ENCODE results near the gene RAB4A.
"Not testable (repeated sequence)": the region's sequence is repeated elsewhere in the genome, so short reads cannot be mapped to it uniquely, and the experiment has no call there.

RAB4A gene

DNA sequence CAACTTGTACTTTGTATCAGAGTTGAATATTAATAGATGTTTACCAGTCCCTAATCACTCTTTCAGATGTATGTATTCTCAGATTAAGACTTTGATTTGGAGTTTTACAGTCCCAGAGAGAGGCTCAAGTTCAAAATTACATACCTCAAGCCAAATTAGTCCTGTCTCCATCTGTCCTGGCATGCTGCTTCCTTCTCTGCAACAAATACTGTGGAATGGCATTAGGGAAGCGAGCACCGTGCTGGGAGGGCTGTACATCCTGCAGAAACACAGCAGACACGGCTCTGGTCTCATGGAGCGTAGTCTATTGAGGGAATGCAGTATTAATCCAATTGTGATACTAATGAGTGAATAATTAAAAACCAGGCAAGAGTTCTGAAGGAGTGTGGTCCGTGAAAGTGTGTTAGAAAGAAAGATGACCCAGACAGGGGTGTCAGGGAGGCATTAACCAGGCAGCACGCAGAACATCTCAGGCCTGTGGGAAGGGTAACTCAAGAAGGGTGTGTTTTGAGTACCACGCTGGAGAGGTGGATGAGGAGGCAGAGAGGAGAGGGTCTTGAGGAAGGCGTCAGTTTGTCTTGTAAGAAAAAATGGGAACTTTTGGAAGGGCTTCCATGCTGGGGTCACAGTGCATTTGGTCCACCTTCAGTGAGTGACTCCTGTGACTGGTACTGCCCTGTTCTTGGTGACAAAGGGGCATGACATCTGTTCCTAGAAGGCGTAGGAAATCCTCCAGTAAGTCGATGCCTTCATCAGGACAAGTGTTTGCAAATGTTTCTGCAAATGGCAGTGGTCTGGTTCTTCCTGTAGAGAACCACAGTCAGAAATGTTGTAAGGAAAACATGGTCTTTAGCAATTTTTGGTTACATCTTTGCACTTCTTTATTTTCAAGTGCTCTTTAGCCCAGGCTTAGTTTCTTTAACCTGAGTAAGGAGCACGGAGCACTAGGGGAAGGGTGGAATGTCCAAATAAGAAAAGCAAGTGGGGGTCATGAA lies 1.6 kb downstream of the RAB4A start:
- no peak for DNase-seq (ENCODE audit: low read depth)

DNA sequence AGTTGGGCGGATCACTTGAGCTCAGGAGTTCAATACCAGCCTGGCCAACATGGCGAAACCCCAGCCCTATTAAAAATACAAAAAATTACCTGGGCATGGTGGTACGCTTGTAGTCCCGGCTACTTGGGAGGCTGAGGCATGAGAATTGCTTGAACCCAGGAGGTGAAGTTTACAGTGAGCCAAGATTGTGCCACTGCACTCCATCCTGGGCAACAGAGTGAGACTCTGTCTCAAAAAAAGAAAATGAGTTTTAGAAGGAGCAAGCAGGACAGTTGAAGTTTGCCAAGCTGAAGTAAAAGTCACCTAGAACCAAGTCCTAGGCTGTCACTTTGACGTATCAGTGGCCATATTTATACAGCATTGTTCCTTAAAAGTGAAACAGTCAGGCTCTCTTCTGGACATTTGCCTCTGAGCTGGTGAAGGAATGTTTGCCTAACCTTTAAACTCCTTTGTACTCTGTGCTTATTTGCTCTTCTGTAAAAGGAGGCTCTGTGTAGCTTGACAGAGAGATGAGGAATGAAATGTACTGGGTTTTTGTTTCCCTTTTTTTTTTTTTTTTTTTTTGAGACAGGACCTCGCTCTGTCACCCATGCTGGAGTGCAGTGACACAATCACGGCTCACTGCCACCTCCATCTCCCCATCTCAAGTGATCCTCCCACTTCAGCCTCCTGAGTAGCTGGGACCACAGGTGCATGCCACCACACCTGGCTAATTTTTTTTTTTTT lies 2.8 kb downstream of the RAB4A start:
- DNase-seq (ENCODE audit: low read depth), result peak; percentile 35

DNA sequence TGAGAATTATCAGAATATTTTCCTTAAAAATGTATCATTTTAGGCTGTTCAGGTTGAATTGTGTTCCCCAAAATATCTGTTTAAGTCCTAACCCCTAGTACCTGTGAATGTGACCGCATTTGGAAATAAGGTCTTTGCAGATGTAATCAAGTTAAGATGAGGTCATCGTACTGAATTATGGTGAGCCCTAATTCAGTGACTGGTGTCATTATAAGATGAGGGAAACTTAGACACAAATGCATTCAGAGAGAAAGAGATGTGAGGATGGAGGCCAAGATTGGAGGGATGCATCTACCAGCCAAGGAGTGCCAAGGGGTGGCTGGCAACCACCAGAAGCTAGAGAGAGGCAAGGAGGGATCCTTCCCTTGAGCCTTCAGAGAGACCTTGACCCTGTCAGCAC lies 4.1 kb downstream of the RAB4A start:
- no peak for DNase-seq (ENCODE audit: low read depth)

DNA sequence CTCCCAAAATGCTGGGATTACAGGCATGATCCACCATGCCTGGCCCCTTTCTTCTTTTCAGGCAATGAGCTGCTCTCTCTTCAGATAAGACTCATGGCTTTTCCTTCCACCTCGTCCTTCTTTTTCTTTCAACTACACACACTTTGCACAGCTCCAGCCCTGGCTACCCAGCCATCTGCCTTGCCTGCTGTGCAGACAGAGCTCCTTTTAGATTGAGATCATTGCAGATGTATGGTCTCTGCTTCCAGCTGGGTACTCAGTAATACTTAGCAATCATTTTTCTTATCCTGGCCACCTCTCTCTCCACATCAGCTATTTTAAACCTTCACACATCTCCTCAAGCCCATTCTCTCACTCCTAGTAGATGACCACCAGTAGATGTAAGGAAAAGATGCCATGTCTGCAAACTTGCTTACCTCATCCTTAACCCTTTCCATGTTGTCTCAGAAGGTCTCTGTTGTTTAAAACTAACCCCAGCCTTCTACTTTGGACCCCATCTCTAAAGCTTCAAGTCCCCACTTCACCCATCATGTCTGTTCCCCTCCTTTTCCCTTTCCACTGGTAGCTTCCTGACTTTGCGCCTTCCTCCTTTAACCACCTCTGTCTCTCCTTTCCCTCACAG lies 7.3 kb downstream of the RAB4A start:
- no peak for DNase-seq (ENCODE audit: low read depth)

DNA sequence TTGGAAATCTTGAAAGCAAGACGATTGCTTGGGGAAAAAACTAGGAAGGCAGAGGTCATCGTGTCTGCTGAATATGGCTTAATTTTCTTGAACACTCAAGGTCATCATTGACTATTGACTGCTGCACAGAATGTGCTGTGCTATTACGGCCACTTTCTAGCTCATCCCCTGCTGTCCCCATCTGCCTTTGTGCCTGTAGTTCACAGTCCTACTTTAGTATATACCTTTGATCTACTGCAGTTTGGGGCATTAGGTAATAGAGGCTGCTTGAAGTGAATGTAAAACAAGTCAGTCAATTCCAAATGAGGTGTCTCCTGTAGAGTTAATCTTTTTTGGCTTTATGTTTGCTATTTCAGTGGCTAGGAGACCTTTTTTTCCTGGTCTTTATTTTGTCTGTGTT lies 8.3 kb downstream of the RAB4A start:
- no peak for DNase-seq (ENCODE audit: low read depth)

DNA sequence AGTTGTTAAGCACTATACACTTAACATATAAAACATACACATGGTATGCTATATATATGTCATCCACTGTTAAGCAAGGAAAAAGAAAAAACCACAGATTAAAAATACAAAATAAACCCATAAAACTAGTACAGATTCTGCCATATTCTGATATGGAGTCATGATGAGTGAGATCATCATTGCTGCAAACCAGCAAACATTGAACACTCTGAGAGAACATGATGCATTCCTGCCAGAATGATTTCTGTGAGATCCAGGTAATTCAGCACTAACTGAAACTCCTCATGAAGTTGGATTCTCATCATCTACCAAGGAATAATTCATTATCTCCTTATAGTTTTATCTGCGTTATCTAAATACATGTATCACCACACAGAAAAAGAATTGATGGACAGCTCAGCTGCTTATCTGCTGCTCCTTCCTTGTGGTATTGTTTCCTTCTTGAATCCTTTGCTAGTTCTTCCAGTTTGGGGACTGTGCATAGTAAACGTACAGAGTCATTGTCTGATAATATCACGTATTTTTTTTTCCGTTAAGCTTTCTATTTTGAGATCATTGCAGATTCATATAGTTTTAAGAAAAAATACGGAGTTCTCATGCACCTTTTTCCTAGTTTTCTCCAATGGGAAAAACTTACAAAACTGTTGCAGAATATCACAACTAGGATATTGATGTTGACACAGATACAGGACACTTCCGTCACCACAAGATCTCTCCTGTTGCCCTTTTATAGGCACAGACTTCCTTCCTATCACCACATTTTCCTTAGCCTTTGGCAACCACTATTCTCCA lies 9.3 kb downstream of the RAB4A start:
- DNase-seq (ENCODE audit: low read depth), result no peak

DNA sequence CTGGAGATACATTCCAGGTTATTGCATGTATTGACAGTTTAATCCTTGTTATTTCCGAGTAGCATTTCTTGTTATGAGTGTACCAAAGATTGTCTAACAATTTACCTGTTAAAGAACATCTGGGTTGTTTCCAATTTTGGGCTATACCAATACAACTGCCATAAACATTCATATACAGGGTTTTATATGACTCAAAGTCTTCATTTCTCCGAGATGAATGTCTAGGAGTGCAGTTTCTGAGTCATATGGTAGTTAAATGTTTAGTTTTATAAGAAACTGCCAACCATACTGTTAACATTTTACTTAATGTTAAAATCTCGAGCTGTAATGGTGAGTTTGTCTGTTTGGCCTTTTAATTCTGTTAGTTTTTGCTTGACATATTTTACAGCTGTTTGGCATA lies 10.0 kb downstream of the RAB4A start:
- no peak for DNase-seq (ENCODE audit: low read depth)

DNA sequence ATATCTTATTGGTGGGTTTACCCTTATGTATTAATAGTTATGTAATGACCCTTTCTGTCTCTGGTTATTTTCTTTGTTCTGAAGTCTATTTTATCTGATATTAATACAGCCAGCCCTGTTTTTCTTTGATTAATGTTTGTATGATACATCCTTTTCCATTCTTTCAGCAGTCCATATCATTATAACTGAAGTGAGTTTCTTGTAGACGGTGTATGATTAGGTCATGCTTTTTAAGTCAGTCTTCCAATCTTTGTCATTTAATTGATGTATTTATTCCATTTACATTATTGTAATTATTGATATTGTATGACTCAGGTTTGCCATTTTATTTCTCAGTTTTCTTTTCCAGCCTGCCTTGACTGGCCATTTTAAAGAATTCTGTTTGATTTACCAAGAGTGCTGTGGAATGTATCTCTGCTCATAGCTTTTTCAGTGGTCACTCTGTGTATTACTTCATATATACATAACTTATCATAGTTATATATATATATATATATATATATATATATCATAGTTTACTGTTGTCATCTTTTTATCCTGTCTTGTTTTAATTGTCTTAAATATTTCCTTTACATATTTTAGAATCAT lies 10.5 kb downstream of the RAB4A start:
- DNase-seq (ENCODE audit: low read depth), result no peak

DNA sequence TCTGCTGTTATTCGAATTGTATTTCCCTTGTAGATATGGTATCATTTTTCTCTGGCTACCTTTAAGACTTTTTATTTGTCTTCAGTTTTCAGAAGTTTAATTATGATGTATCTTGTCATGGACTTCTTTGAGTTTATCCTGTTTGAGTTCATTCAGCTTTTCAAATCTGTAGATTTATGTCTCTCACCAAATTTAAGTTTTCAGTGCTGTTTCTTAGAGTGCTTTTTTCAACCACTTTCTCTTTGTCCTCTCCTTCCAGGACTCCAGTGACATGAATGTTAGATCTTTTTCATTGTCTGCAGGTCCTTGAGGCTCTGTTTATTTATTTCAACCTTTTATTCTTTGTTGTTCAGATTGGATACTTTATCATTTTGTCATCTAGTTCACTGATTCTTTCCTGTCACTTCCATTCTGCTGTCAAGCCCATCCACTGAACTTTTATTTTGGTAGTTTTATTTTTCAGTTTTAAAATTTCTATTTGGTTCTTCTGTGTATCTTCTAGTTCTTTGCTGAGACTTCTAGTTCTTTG lies 11.4 kb downstream of the RAB4A start:
- DNase-seq (ENCODE audit: low read depth), result no peak

DNA sequence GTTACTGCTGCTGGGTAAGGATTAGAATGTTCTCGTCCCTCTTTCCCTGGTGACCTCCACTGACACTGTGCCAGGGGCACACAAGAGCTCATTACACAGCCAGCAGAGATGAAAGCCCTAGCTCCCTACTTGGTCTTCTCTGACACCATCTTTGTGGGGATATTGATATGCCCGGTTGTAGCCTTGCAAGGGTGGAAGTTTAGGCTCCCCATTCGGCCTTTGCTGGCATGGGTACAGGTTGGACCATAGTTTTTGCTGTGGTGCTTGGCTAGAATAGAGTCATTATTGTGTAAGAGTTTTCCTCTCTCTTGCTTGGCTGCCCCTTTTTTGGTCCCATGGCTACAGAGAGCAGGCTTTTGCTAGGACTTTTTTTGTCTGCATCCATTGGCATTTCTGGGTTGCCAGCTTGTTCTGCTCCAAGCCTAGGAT lies 12.3 kb downstream of the RAB4A start:
- no peak for DNase-seq (ENCODE audit: low read depth)

DNA sequence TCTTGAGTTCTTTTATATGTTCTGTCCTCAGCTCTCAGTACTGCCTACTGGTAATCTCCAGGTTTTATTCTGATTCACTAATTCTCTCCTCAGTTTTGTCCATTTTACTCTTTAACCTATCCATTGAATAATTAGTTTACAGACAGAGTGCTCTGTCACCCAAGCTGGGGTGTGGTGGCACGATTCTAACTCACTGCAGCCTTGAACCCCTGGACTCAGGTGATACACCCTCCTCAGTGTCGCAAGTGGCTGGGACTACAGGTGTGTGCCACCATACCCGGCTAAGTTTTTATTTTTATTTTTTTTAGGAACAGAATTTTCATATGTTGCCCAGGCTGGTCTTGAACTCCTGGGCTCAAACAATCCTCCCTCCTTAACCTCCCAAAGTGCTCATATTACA lies 14.0 kb downstream of the RAB4A start:
- no peak for DNase-seq (ENCODE audit: low read depth)

DNA sequence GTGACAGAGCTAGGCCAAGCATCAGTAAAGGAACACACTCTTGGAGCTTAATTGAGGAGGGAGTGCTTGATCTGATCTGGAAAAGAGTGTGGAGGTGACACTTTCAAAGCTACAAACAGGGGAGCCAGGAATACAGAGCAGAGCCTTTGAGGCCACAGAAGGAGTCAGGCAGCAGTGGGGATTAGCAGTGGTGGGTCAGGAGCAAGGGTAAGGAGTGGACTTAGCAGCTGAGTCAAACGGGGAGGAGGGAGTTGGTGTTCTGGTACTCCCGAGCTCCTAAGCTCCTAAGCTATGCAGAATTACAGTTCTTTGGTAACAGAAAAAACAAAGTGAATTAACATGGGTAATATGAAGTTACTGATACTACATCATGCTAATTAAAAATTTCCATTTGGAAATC lies 14.5 kb downstream of the RAB4A start:
- DNase-seq (ENCODE audit: low read depth), result no peak

DNA sequence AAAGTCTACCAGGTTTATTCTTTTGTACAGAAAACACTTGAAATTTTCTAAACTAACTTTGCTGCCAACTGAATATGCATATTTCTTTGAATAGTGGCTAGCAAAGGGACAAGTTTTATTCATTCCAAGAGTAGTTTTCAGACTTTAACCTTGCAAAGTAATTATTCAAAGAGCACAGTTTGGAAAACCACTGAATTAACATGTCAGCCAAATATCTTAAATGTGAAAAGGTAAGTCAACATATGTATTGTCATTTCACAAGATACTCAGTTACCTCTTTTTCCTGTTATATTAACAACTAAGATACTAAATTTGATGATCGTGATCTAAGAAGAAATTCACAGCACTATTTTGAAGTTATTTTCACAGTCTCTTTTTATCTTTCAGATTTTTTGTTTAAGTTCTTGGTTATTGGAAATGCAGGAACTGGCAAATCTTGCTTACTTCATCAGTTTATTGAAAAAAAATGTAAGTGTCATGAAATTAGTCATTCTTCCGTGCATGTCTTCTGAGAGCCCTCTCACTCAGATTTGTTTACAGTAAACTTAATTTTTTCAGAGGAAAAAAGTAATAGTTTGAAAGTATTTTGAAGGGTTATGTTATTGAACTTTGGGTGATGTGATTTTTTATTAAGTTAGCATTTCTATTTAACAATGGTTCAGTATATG lies 15.3 kb downstream of the RAB4A start:
- DNase-seq (ENCODE audit: low read depth), result no peak

DNA sequence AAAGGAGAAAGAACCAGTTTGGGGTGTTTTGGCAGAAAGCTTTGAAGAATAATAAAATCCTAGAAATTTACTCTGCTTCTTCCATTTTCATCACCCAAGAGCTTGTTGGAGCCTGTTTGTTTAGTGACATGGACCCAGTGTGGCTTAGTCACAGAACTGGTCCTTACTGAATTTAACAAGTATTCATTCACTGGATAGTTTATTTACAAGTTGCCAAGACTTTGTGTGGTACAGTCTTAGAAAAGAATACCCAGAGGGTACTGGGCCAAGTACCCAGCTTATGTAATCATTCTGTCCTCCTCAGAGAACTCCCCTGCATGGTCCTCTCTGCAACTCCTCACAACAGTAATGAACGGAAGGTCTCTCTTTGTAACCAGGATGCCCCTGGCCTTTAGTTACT lies 16.4 kb downstream of the RAB4A start:
- no peak for DNase-seq (ENCODE audit: low read depth)

DNA sequence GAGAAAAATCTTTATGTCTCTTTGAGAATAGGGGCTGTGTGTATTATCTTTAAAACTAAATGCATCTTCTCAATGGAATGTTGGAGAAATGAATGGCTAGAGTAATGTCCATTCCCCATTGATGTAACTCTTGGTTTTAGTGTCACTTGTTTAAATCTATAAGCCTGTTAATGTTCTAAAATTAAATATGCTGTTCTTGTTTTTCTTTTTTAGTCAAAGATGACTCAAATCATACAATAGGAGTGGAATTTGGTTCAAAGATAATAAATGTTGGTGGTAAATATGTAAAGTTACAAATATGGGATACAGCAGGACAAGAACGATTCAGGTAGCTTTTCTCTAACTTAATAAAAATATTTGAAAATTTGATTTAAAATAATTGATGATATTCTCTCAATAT lies 17.6 kb downstream of the RAB4A start:
- no peak for DNase-seq (ENCODE audit: low read depth)

DNA sequence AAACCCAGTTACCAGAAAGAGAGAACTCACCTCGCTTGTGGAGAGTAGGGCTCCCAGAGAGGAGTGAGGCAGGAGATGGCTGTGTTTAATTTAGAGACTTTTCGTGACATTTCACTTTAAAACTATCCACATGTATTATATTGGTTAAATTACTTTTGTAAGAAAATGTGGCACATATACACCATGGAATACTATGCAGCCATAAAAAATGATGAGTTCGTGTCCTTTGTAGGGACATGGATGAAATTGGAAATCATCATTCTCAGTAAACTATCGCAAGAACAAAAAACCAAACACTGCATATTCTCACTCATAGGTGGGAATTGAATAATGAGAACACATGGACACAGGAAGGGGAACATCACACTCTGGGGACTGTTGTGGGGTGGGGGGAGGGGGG lies 20.8 kb downstream of the RAB4A start:
- not testable (repeated sequence) for DNase-seq (ENCODE audit: low read depth)

DNA sequence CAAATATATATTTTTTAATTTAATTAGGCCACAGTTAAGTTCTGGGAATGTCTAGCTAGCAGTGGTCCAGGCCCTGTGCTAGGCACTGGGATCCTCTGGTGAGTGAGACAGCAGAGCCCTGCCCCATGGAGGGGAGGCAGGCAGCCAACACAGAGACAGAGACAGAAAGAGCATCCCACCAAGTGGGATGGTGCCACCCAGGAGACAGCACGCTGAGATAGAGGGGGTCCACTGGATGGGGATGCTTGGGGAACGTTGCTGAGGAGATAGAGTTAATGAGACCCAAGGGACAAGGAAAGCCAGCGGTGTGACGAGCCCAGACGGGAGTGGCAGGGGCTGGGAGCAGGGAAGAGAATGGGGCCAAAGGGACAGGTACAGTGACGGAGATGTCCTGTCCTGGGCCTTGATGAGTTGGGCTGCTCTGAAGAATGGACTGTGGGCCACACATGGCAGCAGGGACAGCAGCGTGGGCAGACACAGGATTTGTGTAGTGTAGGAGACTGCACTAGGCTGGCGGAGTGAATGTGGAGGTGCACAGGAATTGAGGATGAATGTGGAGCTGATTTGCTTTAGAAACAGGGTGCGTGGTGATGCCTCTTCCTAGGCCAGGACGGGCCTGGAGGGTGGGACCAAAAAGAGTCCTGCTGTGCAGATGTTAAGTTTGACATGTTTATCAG lies 22.8 kb downstream of the RAB4A start:
- DNase-seq (ENCODE audit: low read depth), result no peak

DNA sequence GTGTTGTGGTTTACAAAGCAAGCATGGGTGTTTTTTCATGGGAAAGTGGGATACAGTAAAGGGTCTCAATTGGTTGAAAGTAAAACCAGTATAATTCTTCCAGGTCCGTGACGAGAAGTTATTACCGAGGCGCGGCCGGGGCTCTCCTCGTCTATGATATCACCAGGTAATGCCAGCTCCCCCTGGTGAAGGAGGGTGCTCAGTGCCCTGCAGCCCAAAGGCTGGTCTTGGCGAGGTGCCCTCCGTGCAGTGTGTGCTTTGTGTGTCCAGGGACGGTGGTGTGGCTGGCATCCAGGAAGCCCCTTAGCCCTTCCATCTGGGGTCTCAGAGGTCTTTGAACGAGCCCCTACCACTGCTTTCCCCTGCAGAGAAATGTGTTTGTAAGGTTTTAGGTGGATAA lies 24.8 kb downstream of the RAB4A start:
- no peak for DNase-seq (ENCODE audit: low read depth)

DNA sequence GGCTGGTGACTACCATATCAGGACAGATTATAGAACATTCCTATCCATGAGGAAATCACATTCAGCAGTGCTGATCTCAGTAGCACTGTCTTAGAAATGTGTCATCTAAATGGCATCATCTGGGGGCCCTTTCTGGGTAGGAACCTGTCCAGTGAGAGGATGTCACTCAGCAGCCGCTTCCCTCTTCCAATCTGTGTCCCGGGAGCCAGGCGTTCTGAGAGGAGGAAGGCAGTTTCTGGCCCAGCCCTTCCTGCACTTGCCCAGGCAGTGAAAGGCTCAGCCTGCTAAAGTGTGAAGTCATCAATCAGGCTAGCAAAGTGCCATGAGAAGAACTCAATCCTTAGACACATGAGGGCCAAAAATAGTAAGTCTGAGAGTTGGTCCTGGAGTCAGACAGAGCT lies 25.6 kb downstream of the RAB4A start:
- DNase-seq (ENCODE audit: low read depth), result peak; percentile 46

DNA sequence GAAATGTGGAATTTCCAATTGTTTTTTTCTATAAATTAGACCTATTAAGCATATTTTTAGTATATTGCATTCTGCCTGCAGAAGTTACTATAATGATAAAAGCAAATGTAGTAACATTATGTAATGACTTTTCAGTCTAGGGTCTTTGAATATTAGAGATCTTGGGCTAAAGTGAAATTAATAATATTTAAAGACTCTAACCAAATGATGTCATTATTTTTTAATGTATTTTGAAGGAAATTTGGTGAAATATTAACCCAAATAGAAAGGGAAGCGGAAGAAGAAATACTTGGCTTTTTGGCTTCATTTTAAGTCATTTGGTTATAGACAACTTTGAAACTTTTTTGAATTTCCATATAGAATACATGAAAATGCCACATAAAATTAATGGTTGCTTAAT lies 26.8 kb downstream of the RAB4A start:
- no peak for DNase-seq (ENCODE audit: low read depth)

Measured in fibroblast of gingiva (primary cell).